GM20000 (cell line): ENCODE measurements around the gene CCDC182.
A peak's percentile ranks its signal among the peaks of the same experiment; 100 is the strongest.

Experiments used
- DNase-seq: peaks from one replicate; pipeline ENCODE4 v3.0.0; 2012; ENCODE audit warnings: low spot score
- TF ChIP-seq, protein P1 (sequence below): IDR thresholded peaks from 2 replicates; pipeline ENCODE4 v1.5.1; 2012; ENCODE audit warnings: mild to moderate bottlenecking, control low read depth; ENCODE audit errors: extremely low read depth, missing control alignments

The CCDC182 gene

GRCh38 chr17:57750109-57750871, 5.2 kb upstream of the CCDC182 start:
- TF ChIP-seq, protein P1, sequence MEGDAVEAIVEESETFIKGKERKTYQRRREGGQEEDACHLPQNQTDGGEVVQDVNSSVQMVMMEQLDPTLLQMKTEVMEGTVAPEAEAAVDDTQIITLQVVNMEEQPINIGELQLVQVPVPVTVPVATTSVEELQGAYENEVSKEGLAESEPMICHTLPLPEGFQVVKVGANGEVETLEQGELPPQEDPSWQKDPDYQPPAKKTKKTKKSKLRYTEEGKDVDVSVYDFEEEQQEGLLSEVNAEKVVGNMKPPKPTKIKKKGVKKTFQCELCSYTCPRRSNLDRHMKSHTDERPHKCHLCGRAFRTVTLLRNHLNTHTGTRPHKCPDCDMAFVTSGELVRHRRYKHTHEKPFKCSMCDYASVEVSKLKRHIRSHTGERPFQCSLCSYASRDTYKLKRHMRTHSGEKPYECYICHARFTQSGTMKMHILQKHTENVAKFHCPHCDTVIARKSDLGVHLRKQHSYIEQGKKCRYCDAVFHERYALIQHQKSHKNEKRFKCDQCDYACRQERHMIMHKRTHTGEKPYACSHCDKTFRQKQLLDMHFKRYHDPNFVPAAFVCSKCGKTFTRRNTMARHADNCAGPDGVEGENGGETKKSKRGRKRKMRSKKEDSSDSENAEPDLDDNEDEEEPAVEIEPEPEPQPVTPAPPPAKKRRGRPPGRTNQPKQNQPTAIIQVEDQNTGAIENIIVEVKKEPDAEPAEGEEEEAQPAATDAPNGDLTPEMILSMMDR = no peak
- no peak for DNase-seq

- DNase-seq = no peak
- TF ChIP-seq, protein P1 = no peak
These were observed 4.6 kb upstream of the CCDC182 start for GRCh38 chr17:57749701-57750100.

GRCh38 chr17:57747221-57748017, 2.3 kb upstream of the CCDC182 start:
- TF ChIP-seq, protein P1 = peak; percentile 63
- peak; percentile 64 for DNase-seq

- TF ChIP-seq, protein P1 = no peak
- no peak for DNase-seq
These were observed 1.1 kb upstream of the CCDC182 start for GRCh38 chr17:57746221-57746620.

DNA sequence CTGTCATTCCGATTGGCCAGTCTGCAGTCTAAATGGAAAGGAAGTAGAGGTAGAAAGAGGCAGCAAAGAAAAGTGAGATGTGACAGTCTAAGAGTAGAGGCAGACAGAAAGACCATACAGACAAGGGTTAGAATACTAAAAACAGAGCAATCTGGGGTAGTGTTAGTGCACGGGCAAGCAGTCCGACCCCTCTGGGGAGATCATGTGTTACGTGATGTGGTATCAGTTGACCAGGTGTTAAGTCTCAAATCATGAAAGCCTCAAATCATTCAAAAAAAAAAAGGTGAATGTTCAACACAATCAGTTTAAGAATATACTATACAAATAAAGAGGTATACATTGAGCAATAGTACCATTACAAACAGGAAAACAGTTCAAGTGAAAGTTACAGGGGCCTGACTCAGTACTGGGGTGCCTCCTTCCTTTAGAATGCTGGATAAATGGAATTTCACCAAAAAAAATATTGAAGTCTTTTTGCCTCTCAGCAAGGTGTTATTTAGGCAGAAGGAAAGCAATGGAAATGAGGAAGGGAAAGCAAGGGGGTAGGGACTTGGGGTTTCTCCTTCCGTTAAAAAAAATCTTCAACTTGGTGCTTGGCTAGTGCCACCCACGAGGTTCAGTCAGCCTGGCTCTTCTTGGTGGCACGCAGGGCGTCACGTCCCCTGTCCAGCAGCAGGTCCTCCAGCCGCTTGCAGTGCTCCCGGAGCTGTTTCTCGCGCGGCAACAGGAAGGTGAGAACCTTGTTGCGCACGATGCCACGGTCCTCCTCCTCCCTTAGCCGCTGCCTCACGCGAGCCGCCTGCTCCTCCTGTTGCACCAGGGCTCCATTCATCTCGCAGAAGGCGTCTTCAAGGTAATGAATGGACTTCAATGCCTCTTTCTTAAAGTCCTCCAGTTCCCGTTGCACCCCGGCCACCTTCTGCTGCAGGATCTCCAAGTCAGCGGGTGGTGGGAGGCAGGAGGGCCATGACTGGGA, 616 bp downstream of the CCDC182 start:
- no peak for DNase-seq
- TF ChIP-seq, protein P1 = no peak

DNA sequence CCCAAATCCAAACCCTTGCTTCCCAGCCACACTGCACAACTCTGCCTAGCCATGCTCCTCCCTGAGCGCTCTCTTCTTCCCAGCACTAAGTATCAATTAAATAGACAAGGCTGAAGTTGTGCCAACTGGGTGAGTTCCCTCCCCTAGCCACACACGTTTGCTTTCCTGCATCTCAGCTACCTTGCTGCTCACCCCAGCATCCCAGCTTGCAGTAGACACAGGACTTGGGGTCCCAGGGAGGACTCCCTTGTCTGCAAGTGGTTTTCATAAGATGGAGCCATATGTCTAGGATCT, 4.9 kb downstream of the CCDC182 start:
- no peak for DNase-seq

More for the DNA sequence above, 4.9 kb downstream of the CCDC182 start:
- TF ChIP-seq, protein P1 = no peak
